Activated effector memory CD4-positive, alpha-beta T cell treated with anti-CD3 and anti-CD28 coated beads, Interleukin-2, amount 50 U/mL, for 16 hours (primary cell): ENCODE data around the gene RBM11.
"Not testable (repeated sequence)": the region's sequence is repeated elsewhere in the genome, so short reads cannot be mapped to it uniquely, and the experiment has no call there.

ENCODE experiments used
- DNase-seq: peaks from one replicate; pipeline ENCODE4 v3.0.0-alpha.2; 2020

Gene RBM11, protein sequence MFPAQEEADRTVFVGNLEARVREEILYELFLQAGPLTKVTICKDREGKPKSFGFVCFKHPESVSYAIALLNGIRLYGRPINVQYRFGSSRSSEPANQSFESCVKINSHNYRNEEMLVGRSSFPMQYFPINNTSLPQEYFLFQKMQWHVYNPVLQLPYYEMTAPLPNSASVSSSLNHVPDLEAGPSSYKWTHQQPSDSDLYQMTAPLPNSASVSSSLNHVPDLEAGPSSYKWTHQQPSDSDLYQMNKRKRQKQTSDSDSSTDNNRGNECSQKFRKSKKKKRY

DNA sequence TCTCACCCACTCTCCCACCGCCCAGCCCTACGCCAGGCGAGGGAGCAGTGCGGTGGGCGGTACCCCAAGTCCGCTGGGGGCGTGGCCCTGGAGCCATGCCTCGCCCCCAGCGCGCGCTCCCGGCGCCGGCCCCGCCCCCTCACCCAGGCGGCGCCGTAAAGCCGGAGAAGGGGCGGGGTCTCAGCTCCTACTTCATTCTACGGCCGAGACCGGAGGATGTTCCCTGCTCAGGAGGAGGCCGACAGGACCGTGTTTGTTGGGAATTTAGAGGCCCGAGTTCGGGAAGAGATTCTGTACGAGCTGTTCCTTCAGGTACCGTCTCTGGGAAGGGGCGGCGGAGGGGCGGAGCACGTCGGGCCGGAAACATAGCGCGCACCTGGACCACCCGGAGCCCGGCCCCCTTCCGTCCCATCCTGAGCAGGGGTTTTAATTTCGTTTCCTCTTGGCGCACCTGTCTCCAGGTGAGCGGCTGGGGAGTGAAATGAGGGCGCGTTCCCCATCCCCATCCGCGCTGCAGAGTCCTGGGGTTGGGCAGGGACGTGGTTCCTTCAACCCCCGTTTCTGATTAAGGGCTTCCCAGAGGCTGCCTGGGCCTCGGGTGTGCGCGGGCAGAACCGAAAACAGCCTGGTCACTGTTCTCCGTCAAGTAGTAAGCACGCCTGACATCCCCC is at the start of gene RBM11:
Gene RBM11, plus strand, starts transcription at position 187 of the 671 bp plus-strand sequence. Its CDS starts 30 bp downstream, at position 217.
- peak; percentile 89 for DNase-seq

DNA sequence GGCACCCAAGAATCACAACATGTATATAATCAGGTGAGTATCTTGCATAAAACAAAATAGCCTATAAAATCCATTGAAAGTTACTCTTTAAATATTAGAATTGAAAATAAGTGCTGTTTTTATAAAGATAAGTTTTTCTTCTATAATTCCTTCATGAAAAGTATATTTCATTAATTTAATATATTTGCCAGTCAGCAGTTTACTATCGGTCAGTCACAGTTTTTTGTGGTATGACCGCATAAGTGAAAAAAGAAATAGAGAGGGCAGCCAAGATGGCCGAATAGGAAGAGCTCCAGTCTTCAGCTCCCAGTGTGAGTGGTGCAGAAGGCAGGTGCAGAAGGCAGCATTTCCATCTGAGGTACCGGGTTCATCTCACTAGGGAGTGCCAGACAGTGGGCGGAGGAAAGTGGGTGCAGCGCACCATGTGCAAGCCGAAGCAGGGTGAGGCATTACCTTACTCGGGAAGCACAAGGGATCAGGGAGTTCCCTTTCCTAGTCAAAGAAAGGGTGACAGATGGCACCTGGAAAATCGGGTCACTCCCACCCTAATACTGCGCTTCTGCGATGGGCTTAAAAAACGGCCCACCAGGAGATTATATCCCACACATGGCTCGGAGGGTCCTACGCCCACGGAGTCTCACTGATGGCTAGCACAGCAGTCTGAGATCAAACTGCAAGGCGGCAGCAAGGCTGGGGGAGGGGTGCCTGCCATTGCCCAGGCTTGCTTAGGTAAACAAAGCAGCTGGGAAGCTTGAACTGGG is 49.3 kb upstream of the RBM11 start:
- not testable (repeated sequence) for DNase-seq

DNA sequence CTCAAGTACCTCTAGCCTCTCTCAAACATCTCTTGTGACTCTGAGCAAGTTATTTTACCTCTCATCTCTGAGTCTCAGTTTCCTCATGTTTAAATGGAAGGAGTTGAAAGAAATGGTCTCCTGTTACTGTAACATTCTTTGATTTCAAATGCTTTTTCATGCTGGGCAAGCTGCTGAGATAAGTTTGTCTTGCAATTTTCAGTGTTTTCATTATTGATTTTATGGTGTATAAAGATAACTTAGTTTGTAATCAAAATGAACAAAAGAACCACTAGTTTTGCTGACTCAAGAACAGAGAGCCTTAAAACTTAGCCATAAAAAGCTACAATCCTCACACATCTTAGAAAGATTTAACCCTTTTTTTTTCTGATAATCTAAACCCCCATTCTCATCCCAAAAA is 9.7 kb upstream of the RBM11 start:
- no peak for DNase-seq

DNA sequence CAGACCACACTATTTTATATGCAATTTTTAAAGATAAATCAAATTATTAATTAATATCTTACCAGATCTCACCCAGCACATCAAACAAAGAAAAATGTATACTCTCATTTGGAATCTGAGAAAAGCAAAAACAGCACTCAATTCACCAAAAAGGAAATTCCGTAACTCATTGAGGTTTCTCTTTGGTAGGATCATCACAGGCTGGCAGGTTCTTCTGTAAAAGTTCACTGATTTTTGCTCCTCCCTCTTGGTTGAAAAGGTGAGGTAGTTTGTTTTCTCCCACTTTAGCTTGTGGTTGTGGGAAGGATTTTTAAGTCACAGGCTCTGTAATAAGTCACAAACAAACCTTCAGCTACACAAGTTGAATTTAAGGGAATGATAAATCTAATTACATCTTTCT is 5.2 kb upstream of the RBM11 start, which contains the start of gene LIPI:
Gene LIPI, minus strand, starts transcription at position 218 of the 400 bp plus-strand sequence. Its CDS starts 110 bp downstream, at position 108.
- no peak for DNase-seq

DNA sequence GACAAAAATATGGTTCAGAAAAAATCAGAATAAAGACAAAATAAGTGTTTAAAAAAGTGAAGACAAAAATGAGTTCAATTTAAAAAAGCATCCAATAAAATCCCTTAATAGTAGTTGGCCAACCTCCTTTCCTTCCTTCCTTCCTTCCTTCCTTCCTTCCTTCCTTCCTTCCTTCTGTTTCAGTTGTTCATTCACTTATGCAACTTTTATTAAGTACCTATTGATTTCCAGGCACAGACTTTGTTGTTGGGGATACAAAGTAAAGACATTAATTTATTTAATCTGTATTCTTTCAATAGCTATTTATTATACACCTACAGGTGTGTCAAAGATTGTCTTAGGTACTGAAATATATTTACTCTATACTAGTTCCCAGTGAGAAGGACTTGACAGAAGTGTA is 2.8 kb upstream of the RBM11 start:
- DNase-seq, result no peak

DNA sequence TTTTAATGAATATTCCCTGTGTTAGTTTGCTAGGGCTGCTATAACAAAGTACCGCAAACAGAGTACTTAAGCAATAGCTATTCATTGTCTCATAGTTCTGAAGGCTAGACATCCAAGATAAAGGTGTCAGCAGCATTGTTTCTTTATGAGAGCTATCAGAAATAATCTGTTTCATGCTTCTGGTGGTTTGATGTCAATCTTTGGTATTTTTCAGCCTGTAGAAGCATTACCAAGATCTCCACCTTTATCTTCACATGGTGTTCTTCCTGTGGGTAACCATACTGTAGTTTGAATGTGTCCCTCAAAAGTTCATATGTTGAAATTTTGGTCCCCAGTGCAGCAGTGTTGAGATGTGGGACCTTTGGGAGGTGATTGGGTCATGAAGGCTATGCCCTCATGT is 7.4 kb downstream of the RBM11 start:
- DNase-seq, result no peak

DNA sequence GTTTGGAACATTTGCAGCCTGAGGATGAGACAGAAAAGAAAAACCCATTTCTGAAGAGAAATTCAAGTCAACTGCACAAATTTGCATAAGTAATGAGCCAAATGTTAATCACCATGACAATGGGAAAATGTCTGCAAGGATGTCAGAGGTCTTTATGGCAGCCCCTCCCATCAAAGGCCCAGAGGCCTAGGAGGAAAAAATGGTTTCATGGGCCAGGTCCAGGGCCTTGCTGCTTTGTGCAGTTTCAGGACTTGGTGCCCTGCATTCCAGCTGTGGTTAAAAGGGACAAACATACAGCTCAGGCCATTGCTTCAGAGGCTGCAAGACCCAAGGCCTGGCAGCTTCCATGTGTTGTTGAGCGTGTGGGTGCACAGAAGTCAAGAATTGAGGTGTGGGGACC is 13.4 kb downstream of the RBM11 start:
- DNase-seq, result no peak

DNA sequence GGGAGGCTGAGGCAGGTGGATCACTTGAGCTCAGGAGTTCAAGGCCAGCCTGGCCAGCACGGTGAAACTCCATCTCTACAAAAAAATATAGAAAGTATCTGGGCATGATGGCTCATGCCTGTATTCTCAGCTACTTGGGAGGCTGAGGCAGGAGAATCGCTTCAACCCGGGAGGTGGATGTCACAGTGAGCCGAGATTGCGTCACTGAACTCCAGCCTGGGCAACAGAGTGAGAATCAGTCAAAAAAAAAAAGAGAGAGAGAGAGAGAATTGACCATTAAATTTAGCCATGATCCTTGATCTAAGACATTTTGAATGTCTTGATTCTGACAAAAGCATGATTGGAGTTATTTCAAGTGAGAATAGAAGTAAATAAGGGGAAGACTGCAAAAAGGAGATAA is 19.1 kb downstream of the RBM11 start:
- DNase-seq, result no peak

DNA sequence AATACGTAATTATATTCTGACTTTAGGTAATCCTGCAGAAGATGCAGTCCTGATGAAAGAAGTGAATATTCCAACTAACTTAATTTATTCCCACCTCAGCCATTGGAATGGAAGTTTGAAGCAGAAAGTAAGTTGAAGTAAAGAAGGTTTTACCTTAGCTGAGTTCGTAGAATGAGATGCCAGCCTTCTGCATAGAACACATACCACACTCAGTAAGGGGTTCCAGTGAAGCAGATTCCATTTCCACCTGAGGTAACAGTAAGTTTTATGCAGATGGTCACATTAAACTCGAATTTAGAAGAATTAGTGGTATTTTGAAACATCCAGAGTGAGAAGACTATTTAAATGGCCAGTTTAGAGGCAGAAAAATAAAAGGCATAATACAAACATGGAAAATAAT is 20.2 kb downstream of the RBM11 start:
- no peak for DNase-seq

DNA sequence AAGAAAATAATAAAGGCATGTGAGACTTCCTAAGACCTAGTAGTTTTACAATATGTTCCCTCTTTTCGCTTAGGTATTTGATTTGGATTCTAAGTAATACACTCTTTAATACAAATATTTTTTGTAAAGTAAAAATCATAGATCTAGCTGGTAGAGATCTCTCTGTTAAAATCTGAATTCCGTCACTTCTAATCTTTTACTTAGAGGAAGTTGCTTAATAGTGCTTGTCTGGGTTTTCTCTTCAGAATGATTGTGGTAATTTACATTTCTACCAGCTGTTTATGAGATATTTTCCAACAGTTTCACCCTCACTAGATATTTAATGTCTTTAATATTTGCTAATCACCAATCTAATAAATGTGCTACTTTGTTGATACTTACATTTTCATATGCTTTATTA is 23.3 kb downstream of the RBM11 start:
- DNase-seq, result no peak

DNA sequence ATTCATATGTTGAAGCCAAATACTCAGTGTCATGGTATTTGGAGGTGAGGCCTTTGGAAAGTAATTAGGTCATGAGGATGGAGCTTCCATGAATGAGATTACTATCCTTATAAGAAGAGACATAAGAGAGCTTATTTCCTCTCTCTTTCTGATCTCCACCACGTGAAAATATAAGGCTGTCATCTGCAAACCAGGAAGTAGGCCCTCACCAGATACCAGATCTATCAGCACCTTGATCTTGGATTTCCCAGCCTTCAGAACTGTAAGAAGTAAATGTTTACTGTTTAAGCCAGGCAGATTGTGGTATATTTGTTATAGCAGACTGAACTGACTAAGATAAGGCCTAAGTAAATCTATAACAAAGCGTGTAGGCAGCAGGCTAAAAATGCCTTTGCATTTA is 25.3 kb downstream of the RBM11 start:
- DNase-seq, result no peak

DNA sequence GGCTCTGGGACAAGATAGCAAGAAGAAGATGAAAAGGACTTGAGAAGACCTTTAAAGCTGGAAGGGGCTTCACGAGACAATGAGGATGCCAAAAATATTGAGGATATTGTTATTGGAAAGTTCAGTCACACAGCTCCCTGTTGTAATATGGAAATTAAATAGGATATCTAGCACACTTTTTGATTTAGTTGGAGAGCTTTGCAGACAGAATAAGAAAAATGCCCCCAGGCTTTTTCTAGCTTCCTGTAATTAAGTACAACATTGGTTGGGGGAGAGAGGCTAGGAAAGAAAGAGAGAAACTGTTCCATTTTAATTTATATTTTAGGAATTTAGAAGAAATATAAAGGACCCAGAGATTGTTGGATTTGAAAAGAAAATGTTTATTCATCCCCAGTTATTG is 27.5 kb downstream of the RBM11 start:
- no peak for DNase-seq

DNA sequence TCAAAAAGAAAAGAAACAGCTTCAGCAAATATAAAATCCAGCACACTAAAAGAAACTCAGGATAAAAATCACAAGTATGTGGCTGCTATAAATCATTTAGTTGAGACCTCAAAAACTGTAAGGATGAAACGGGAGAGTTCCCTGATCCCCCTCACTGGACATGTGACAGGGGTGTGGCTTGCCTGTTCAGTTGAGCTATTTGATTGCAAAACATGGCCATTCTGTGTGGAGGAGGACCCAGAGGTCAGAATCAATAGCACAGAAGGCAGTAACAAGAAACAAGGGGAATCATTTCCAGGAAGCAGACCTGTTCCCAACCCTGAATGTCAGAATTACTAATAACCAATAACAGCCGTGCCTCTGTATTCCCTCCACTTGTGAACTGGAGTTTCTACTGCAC is 27.9 kb downstream of the RBM11 start:
- no peak for DNase-seq

DNA sequence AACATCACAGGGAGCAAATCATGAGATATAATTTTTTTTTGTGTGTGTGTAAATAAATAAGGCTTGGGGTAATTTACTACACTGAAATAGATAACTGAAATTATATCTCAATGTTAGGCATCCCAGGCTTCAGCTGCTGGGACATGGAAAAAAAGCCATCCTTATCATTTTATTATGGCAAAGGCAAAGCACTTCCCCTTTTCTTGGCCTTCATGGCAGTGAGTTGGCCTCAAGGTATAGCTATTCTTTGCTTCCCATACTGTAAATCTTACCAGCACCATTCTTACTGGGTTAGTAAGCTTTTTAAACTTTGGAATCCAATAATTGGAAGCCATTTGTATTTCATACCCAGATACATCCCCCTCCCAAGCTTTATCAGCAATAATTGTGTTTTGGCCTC is 29.0 kb downstream of the RBM11 start:
- DNase-seq, result no peak

DNA sequence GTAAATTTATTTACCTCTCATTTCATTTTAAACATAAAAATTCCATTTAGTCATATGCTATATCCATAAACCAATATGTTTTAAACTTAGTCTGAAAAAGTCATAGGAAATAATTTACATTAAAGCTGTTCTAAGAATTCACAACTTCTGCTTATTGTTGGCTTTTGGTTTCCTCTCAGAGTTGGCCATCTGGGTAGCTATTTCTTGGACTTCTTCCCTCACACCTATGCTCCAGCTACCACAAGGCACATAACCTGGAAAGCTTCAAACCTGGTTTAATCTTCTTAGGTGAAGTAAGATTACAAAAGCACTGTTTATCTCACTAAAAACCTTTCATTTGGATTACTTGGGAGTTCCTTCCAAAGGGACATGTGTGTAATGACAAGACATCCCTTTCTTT is 29.8 kb downstream of the RBM11 start:
- no peak for DNase-seq

DNA sequence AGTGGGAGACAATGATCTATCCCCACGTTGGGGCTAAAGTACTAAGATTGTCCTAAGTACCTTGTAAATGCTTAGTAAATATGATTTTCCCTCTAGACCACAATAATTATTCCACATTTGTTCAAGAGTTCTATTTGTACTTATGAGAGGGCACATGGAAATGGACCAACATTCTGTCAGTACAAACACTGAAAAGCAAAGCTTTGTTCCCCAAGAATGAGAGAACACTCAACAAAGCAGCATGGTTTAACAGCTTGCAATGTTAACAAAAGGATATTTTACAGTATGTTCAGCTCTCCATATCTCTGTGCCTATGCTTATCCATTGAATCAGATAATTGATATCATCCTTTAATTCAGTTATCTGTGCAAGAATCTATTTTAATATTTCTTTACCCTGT is 35.4 kb downstream of the RBM11 start:
- no peak for DNase-seq

DNA sequence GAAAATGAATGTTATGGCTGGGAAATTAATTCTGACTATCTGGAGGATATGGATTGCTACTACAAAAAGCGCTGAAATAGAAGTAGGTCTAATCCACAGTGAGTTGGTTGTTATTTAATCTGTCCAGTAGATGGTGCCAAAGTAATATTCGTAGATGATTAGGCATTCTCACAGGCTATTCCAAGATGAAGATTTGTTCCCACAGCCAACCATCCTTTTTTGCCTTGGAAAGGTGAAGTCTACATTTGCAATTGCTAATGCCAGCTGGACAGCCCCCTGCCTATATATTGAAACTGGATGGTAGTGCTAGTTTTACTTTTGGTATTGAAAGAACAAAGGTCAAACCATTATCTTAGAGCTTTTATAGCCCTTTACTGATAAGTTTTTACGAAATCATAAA is 43.8 kb downstream of the RBM11 start:
- no peak for DNase-seq

DNA sequence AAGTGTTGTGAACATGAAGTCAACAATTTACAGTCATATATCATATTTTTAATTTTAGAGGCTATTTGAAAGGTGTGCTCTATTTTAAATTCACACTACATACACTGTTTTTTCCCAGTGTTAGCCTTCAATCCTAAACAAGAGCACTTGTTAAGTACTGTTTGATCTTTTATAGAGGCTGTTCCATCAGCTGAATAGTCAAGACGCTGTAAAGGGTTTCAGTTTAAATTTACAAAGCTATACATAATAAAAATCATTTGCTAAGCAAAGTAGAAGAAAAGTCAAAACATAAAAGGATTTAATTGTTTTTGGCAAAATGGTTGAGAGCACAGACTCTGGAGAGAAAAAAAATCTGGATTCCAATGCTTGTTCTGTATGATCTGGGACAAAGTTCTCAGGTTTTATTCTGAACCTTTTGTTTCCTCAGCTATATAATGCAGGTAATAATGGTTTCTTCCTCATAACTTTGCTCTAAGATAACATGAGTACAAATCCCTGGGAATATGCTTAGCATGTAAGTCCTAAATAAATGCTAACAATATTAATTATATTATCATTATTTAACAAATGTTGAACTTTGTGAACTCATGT is 44.3 kb downstream of the RBM11 start:
- no peak for DNase-seq

DNA sequence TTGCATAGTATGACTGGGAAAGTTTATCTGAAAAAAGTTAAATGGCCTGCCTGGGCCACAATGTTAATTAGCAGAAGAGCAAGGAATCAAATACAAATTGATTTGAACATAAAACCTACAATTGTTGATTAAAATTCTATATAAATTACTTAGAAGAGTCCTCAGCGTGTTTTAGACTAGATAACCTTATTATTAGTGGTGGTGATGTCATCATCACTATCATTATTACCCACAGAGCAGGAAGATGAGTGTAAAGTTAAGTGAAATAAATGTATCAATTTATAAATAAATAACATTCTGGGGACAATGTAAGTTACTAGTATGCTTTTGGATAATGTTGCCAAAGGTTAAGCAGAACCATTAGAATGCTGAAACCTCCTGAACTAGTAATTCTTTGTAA is 46.1 kb downstream of the RBM11 start:
- no peak for DNase-seq

DNA sequence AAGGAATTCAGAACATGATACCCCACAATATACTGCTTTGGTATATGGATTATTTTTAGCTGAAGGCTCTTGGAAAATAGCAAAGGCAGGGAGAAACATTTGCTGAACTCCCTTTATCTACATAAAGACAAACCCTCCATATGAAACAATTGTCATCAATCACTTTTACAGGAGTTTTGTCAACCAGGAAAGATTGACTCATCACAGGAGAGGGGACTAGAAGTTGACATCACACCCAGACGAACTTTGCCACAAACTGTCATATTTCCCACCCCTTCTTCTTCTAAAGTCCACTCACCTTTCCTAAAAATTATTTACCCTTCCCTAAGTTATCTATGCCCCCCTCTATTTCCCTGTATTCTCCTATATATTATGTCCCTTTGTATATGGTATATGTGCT is 47.9 kb downstream of the RBM11 start:
- no peak for DNase-seq

DNA sequence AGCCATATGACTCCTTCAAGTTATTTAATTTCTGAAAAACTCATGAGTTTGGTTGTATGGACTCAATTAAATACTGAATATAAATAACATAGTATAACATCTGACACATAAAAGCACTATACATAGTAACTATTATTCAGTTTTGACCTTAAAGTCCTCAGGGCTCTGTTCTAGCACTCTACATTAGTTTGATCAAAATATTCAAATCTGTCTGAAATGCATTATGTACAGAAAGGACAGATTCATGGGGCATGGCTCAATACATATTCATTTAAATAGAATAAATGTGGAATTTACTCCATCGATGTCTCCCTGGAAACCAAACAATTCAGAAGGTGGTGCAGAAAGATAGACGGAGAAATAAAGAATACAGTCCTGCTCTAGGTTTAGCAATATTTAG is 49.1 kb downstream of the RBM11 start:
- DNase-seq, result no peak

DNA sequence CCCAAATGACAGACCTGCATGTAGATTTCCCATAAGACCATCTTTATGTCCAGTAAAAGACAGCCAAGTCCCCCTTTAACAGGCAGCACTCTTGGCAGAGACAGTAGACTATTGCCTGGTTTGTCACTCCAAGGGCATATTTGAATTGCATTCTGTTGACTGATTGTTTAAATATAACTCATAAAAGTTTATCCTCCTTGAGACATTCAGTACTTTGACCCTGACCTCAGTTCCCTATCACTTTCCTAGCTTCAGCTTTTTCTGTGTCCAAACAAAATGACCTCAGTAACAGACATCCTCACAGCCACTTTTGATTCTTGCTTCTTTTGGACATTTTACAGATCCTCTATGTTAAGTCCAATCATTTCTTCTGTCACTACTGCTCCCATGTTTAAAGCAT is 51.1 kb downstream of the RBM11 start:
- no peak for DNase-seq

DNA sequence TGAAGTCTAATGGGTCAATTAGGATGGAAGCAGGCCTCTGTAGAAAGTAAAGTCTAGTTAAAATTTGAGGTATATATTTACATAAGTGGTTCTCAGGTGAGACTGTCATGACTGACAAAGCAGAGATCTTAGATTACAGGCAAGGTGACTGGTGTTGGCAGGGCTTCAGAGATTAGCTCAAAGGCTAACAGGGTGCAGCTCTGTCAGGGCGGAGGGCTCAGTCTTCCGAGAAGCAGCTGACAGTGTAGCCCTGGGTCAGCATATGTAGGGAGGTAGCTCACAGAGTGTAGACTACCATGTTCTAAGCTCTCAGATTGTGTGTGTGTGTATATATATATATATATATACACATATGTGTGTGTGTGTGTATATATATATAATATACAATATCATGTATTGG is 54.7 kb downstream of the RBM11 start:
- DNase-seq, result no peak

DNA sequence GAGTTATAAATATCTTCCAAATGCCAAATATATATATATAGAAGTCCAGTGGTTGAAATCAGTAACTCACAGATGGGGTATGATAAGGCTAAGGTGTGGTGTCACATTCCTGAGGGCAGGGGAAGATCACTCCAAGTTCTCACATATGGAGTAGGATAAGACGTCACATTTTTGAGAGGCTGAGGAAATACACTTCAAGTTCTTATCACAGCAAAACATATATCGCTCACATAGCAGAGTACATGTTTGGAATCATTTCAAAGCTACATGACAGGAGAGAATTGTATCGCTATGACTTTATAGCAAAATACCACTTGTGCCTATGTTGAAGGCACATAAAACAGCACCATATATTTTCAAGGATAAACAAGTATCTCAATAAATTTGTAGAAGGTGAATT is 55.1 kb downstream of the RBM11 start:
- no peak for DNase-seq
